Measurements from ENCODE around the gene ANKRD36.
"Not testable (repeated sequence)": the region's sequence is repeated elsewhere in the genome, so short reads cannot be mapped to it uniquely, and the experiment has no call there.

ANKRD36 gene

DNA sequence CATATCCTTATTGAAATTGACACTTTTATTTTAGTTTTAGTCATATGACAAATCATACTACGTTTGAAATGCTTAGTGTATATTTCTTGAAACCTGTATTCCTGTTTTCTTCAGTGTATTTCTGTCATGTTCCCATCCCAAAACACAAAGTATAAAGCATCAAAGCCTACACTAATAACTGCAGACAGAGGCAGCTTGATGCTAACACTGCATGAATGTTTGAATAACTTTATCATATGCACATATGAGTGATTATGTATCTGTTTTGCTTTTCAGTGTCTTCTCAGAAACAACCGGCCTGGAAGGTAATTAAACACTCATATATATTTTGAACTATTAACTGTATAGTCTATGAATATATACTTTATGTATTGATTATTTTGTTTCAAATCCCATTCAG lies 102.1 kb downstream of the ANKRD36 start:
- H3K79me1 ChIP-seq (replicated peaks; ENCODE audit: low read length, poor library complexity, severe bottlenecking); H3K23ac ChIP-seq (ENCODE audit: low read length in 2 of 2); DNase-seq; H2AFZ ChIP-seq (ENCODE audit: low read depth, low read length); H2BK15ac ChIP-seq (ENCODE audit: low read depth, poor library complexity, severe bottlenecking); H3K4me2 ChIP-seq (ENCODE audit: low read length, poor library complexity, severe bottlenecking); H3K4me1 ChIP-seq (ENCODE audit: control insufficient read depth, insufficient read depth, low read depth, low read length); H3K4ac ChIP-seq (ENCODE audit: low read depth in 1 of 2, low read length in 2 of 2); H4K8ac ChIP-seq (ENCODE audit: low read length); H3K4me3 ChIP-seq (ENCODE audit: insufficient read depth in 1 of 2, low read depth in 1 of 2, low read length in 2 of 2); H3K9ac ChIP-seq (ENCODE audit: low read length); H3K14ac ChIP-seq (ENCODE audit: low read length in 2 of 2); H3K18ac ChIP-seq (ENCODE audit: low read depth in 1 of 2, low read length in 2 of 2); H2BK12ac ChIP-seq (ENCODE audit: low read length in 2 of 2); H2BK120ac ChIP-seq (ENCODE audit: low read depth, low read length); H2BK5ac ChIP-seq (ENCODE audit: low read depth, low read length, poor library complexity, severe bottlenecking); H4K91ac ChIP-seq (ENCODE audit: low read length); H3K27me3 ChIP-seq (ENCODE audit: control insufficient read depth in 1 of 2, insufficient read depth in 1 of 2, low read length in 2 of 2); H2AK5ac ChIP-seq (ENCODE audit: low read length, severe bottlenecking); H3K9me3 ChIP-seq (ENCODE audit: control insufficient read depth, low read length); H3K27ac ChIP-seq (ENCODE audit: low read length, poor library complexity, severe bottlenecking): not testable (repeated sequence)
- WGBS, result no CpG with 5 or more reads among the region's 2 CpGs
- peaks cover 0 to 37% of the 10 kb centered on the region in 2 experiments for H3K36me3 ChIP-seq (ENCODE audit: control insufficient read depth in 1 of 2, insufficient read depth in 2 of 2, low read depth in 1 of 2, low read length in 2 of 2)

GRCh38 chr2:97230848-97231585 lies 118.1 kb downstream of the ANKRD36 start:
- not testable (repeated sequence) for H2AFZ ChIP-seq (ENCODE audit: low read depth, low read length); H3K18ac ChIP-seq (ENCODE audit: low read depth in 1 of 2, low read length in 2 of 2); H3K27me3 ChIP-seq (ENCODE audit: control insufficient read depth in 1 of 2, insufficient read depth in 1 of 2, low read length in 2 of 2); H3K4me3 ChIP-seq (ENCODE audit: insufficient read depth in 1 of 2, low read depth in 1 of 2, low read length in 2 of 2); H3K14ac ChIP-seq (ENCODE audit: low read length in 2 of 2); H3K4ac ChIP-seq (ENCODE audit: low read depth in 1 of 2, low read length in 2 of 2); H3K9me3 ChIP-seq (ENCODE audit: control insufficient read depth, low read length); H4K91ac ChIP-seq (ENCODE audit: low read length); H2BK5ac ChIP-seq (ENCODE audit: low read depth, low read length, poor library complexity, severe bottlenecking); DNase-seq; H3K4me2 ChIP-seq (ENCODE audit: low read length, poor library complexity, severe bottlenecking); H2BK120ac ChIP-seq (ENCODE audit: low read depth, low read length); H4K8ac ChIP-seq (ENCODE audit: low read length); H3K27ac ChIP-seq (ENCODE audit: low read length, poor library complexity, severe bottlenecking); H3K23ac ChIP-seq (ENCODE audit: low read length in 2 of 2); H2BK12ac ChIP-seq (ENCODE audit: low read length in 2 of 2); H3K4me1 ChIP-seq (ENCODE audit: control insufficient read depth, insufficient read depth, low read depth, low read length); H2AK5ac ChIP-seq (ENCODE audit: low read length, severe bottlenecking); H3K9ac ChIP-seq (ENCODE audit: low read length); H2BK15ac ChIP-seq (ENCODE audit: low read depth, poor library complexity, severe bottlenecking); H3K36me3 ChIP-seq (ENCODE audit: control insufficient read depth in 1 of 2, insufficient read depth in 2 of 2, low read depth in 1 of 2, low read length in 2 of 2); H3K79me1 ChIP-seq (replicated peaks; ENCODE audit: low read length, poor library complexity, severe bottlenecking)
- 97% methylated on average over 10 of the region's 10 CpGs for WGBS

GRCh38 chr2:97232981-97233380 lies 120.0 kb downstream of the ANKRD36 start:
- not testable (repeated sequence) for H3K23ac ChIP-seq (ENCODE audit: low read length in 2 of 2); H4K91ac ChIP-seq (ENCODE audit: low read length); H3K9ac ChIP-seq (ENCODE audit: low read length); H3K4me1 ChIP-seq (ENCODE audit: control insufficient read depth, insufficient read depth, low read depth, low read length); H3K36me3 ChIP-seq (ENCODE audit: control insufficient read depth in 1 of 2, insufficient read depth in 2 of 2, low read depth in 1 of 2, low read length in 2 of 2); H3K18ac ChIP-seq (ENCODE audit: low read depth in 1 of 2, low read length in 2 of 2); H2BK12ac ChIP-seq (ENCODE audit: low read length in 2 of 2); H2BK5ac ChIP-seq (ENCODE audit: low read depth, low read length, poor library complexity, severe bottlenecking); H2AK5ac ChIP-seq (ENCODE audit: low read length, severe bottlenecking); H3K14ac ChIP-seq (ENCODE audit: low read length in 2 of 2); H3K4me3 ChIP-seq (ENCODE audit: insufficient read depth in 1 of 2, low read depth in 1 of 2, low read length in 2 of 2); H3K27me3 ChIP-seq (ENCODE audit: control insufficient read depth in 1 of 2, insufficient read depth in 1 of 2, low read length in 2 of 2); H3K79me1 ChIP-seq (replicated peaks; ENCODE audit: low read length, poor library complexity, severe bottlenecking); H2AFZ ChIP-seq (ENCODE audit: low read depth, low read length); H2BK120ac ChIP-seq (ENCODE audit: low read depth, low read length); DNase-seq; H3K27ac ChIP-seq (ENCODE audit: low read length, poor library complexity, severe bottlenecking); H3K4me2 ChIP-seq (ENCODE audit: low read length, poor library complexity, severe bottlenecking); H3K9me3 ChIP-seq (ENCODE audit: control insufficient read depth, low read length); H4K8ac ChIP-seq (ENCODE audit: low read length); H2BK15ac ChIP-seq (ENCODE audit: low read depth, poor library complexity, severe bottlenecking); H3K4ac ChIP-seq (ENCODE audit: low read depth in 1 of 2, low read length in 2 of 2)
- no CpG with 5 or more reads among the region's 1 CpG for WGBS

DNA sequence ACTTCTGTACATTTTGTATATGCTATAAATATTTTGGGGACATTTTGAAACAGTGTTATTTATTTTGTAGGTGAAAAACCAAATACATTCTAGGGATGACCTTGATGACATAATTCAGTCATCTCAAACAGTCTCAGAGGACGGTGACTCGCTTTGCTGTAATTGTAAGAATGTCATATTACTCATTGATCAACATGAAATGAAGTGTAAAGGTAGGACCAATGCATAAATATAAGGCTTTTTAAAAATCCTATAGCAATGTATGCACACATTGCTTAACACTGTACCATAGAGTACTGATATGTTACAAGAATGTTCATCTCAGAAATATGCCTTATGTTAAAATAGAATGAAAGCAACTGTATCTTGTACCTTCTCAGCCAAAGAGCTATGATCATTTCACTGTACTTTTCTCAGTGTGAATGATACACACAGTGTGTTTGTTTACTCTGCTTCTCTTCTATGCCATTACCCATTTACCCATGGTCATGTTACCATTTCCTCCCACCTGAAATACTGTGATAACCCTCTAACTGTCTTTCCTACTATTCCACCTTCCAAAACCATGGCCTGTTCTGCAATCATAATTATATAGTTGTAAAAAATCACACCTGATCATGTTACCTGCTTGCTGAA lies 120.8 kb downstream of the ANKRD36 start:
- H3K27me3 ChIP-seq (ENCODE audit: control insufficient read depth in 1 of 2, insufficient read depth in 1 of 2, low read length in 2 of 2); H3K4ac ChIP-seq (ENCODE audit: low read depth in 1 of 2, low read length in 2 of 2); H4K8ac ChIP-seq (ENCODE audit: low read length); H3K4me3 ChIP-seq (ENCODE audit: insufficient read depth in 1 of 2, low read depth in 1 of 2, low read length in 2 of 2); H3K18ac ChIP-seq (ENCODE audit: low read depth in 1 of 2, low read length in 2 of 2); DNase-seq; H3K23ac ChIP-seq (ENCODE audit: low read length in 2 of 2); H3K4me1 ChIP-seq (ENCODE audit: control insufficient read depth, insufficient read depth, low read depth, low read length); H3K79me1 ChIP-seq (replicated peaks; ENCODE audit: low read length, poor library complexity, severe bottlenecking); H2BK120ac ChIP-seq (ENCODE audit: low read depth, low read length); H3K4me2 ChIP-seq (ENCODE audit: low read length, poor library complexity, severe bottlenecking); H2AFZ ChIP-seq (ENCODE audit: low read depth, low read length); H2BK15ac ChIP-seq (ENCODE audit: low read depth, poor library complexity, severe bottlenecking); H2BK12ac ChIP-seq (ENCODE audit: low read length in 2 of 2); H2AK5ac ChIP-seq (ENCODE audit: low read length, severe bottlenecking); H3K27ac ChIP-seq (ENCODE audit: low read length, poor library complexity, severe bottlenecking); H4K91ac ChIP-seq (ENCODE audit: low read length); H3K14ac ChIP-seq (ENCODE audit: low read length in 2 of 2); H3K9ac ChIP-seq (ENCODE audit: low read length); H3K36me3 ChIP-seq (ENCODE audit: control insufficient read depth in 1 of 2, insufficient read depth in 2 of 2, low read depth in 1 of 2, low read length in 2 of 2); H3K9me3 ChIP-seq (ENCODE audit: control insufficient read depth, low read length); H2BK5ac ChIP-seq (ENCODE audit: low read depth, low read length, poor library complexity, severe bottlenecking): not testable (repeated sequence)
- WGBS, result no CpG with 5 or more reads among the region's 2 CpGs
